GM18526 (cell line): ENCODE results near the gene WDR7.

Experiments used
- POLR2A ChIP-seq: IDR thresholded peaks from 3 replicates; pipeline ENCODE4 v1.6.1; 2011; ENCODE audit not compliant: insufficient read length; ENCODE audit errors: extremely low read depth

The WDR7 gene

GRCh38 chr18:56678836-56679565 lies 27.8 kb downstream of the WDR7 start:
- TF ChIP-seq POLR2A = no peak

- TF ChIP-seq POLR2A = no peak
Measured at GRCh38 chr18:56684277-56684676, 33.1 kb downstream of the WDR7 start.

DNA sequence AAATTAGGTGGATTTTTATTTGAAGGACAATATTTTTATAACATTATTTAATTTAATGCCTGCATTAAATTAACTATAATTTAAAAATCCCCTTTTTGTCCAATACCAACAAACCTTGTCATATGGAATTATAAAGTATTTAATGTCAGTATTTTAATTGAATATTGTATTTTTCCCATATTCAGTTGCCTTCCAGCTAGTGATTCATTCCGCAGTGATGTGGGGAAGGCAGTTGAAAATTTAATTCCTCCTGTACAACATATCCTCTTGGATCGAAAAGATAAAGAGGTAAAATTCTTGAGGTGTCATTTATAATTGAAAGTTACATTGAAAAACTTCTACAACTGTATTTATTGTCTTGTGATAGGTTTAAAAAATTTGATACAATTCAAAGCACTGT lies 40.4 kb downstream of the WDR7 start:
- no peak for TF ChIP-seq POLR2A

DNA sequence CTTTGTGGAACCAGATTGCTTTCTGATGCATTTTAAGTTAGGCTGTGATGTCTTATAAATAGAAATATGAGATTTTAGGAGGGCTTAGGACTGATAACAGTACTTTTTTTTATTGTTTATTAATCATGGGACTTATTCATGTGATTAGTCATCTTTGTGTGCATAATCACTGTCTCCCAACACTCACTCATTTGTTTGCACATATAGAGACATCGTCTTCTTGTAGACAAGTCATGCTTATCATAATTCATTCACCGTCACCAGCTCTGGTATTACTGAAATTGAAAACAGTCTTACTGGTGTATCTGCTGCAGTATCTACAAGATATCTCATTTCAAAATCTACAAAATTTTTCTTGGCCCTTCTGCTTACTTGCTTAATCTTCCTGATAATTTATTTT lies 45.8 kb downstream of the WDR7 start:
- TF ChIP-seq POLR2A = no peak

DNA sequence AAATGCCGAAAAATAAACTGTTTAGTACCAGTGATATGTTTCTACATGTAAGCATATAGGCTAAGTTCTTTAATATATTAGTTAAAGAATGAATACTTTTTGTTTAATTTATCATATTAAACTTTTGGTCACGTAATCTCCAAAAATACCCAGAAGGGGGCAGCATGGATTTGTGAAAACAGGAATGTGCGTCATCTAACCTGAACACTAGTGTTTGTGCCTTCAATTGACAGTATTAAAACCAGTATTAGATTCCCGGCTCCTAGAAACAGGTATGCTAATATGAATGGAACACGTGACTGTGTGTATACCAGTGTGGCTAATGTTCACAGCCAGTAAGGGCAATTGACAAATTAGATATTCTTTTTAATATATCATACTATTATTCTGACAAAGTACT lies 51.8 kb downstream of the WDR7 start:
- TF ChIP-seq POLR2A = no peak

GRCh38 chr18:56709463-56709862 lies 58.3 kb downstream of the WDR7 start:
- TF ChIP-seq POLR2A = no peak

DNA sequence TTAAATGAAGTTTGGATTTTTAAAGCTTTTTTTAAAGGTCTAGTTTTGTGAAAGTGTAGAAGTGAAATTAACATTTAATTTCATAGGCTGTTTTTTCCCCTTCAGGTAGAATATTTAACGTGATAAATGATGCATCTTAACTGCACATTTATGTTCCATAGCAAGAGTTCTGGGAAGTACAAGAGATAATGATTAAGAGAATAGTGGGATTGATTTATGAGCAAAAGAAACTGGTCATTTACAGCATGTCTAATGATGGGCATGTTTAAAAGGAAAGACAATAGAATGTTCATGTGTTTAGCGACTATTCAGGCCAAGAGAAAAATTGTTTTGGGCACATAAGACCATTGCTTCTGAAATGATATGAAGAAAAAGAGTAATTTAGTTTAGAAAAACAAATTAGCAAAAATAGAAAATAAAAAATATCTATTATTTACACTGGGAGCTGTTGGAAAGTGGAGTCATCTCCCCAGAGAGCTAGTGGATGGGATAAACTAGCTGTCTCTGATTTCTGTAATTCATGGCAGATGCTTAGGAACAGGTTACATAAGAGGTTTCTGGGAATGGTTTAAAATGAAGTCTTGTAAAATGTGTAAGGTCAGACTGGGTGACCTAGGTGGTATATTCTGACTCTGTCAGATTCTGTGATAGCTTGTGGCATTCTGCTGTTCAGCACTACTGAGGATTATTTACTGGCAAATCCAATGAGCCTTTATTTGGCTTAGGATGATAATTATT lies 60.7 kb downstream of the WDR7 start:
- no peak for TF ChIP-seq POLR2A

GRCh38 chr18:56712761-56713160 lies 61.6 kb downstream of the WDR7 start:
- no peak for TF ChIP-seq POLR2A

- TF ChIP-seq POLR2A = no peak
Measured at GRCh38 chr18:56715121-56715520, 64.0 kb downstream of the WDR7 start.

DNA sequence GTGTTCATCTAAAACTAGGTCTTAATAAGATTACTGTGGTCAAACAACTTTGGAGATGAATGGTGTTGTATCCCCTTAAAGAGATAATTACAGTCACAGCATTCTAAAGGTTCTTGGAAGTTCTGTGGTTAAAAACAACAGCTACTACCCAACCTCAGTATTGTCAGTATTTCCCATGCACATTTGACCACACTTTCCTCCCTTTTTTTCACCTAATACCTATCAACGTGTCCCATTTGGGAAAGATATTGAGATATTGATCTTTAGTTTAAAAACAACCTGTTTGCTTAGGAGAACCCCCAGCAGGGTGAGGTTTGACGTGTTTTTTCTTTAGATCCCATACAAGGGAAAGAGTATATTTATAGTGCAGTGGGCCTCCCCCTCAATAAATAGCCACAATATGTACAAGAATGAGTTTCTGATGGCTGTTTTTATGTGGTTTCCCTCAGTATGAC lies 65.6 kb downstream of the WDR7 start:
- no peak for TF ChIP-seq POLR2A

DNA sequence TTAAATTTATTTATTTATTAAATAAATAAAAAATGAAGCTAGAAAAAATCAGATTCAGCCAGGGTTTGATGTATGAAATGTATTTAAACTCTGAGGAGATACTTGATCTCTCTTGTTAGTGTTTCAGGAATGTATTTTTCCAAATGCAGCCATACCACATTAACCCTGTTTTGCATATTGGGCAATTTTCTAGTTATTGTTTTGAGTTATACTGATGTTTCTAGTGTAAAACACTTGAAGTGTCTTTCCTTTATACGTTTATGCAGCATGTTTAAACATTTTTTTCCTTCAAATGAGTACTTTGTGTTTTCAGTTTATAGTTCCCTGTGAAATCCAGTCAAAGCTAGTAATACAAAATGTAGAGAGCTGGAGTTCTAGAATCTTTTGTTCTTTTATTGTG lies 69.9 kb downstream of the WDR7 start:
- TF ChIP-seq POLR2A = no peak

GRCh38 chr18:56721491-56721890 lies 70.3 kb downstream of the WDR7 start:
- no peak for TF ChIP-seq POLR2A

- no peak for TF ChIP-seq POLR2A
Measured at GRCh38 chr18:56722518-56722917, 71.4 kb downstream of the WDR7 start.

DNA sequence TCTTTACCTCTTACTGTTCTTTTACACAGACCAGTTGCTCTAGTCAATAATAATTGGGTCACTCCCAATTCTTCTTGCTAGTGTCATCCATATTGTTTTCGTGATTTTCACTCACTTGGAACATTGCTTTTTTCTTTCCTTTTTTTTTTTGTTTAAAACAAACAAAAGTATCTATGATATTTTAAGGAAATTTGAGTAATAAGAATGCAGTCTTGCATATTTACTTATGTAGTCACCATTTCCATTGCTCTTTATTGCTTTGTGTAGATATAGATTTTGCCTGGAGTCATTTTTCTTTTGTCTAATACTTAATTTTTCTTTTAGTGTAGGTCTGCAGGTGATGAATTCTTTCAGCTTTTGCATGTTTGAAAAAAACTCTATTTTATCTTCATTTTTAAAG lies 71.9 kb downstream of the WDR7 start:
- TF ChIP-seq POLR2A = no peak

DNA sequence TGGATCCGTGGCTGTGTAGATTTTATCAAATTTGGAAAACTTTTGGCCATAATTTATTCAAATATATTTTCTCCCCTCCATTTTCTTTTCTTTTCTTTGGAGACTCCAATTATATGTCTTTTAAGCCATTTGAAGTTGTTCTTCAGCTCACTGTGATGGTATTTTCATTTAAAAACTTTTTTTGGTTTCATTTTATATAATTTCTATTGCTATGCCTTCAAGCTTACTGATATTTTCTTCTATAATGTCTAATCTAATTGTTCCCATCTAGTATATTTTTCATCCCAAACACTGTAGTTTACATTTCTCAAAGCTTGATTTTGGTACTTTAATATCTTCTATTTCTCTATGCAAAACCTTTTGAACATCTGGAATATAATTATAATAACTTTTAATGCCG lies 72.5 kb downstream of the WDR7 start:
- TF ChIP-seq POLR2A = no peak

DNA sequence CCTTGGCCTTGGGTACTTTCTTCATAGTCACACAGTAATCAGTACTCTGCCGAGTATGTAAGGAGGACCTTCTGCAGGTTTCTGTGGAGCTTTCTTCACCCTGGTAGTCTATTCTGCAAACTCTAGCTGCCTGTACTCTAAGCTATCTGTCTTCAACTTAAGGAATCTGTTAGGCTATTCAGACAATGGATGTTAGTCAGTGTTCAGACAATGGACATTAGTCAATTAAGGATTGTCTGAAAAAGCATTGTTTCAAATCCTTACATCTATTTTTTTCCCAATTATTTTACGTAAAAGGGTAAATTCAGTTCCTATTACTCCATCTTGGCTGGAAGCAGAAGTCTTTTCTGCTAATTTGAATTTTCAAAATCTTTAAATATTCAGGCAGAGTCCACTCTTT lies 75.7 kb downstream of the WDR7 start:
- TF ChIP-seq POLR2A = no peak

DNA sequence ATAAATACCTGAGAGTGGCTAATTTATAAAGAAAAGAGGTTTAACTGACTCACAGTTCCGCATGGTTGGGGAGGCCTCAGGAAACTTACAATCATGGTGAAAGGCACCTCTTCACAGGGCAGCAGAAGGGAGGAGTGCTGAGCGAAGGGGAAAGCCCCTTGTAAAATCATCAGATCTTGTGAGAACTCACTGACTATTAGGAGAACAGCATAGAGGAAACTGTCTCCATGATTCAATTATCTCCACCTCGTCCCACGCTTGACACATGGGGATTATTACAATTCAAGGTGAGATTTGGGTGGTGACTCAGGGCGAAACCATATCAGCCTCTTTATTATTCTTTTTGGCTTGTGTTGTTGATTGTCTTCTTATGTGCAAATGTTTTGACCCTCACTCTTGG lies 76.2 kb downstream of the WDR7 start:
- TF ChIP-seq POLR2A = no peak
